Measurements from ENCODE around the gene TRIL. TPM values are rescaled to one million over a fixed set of nuclear protein-coding genes. Genes with fewer than 3 reads are reported as not detected.

The TRIL gene
- total RNA-seq, 1 donor from 2014 or later: 15.1 TPM

DNA sequence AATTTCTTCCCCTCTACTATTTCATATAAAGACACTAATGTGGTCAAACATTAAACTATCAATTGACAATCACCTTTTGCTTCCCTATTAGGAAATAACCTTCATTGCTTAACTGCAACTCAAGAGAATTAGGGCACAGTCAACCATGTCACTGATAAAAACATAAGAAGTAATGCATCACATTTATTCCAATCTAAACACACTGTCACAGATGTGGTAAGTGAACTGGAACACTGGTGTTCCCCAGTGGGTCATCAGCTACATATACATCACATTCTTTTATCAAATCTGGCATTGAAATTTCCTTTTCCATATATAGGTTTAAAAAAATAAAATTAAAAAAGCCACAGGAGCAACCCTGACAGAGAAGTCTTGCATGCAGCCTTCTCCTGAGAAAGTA is 3.7 kb downstream of the TRIL start:
- Histone ChIP-seq H3K9ac (ENCODE audit: low read depth in 1 of 3, low read length in 3 of 3) (no peak overlapping the region), H3K4me1 (ENCODE audit: control insufficient read depth in 3 of 3, insufficient read depth in 3 of 3, low read length in 3 of 3) (peaks cover 28 to 32% (median 30%) of the 10 kb centered on the region in 3 donors), H3K9me3 (ENCODE audit: control insufficient read depth in 3 of 3, low read length in 3 of 3) (no peaks in the 10 kb centered on the region), H3K4me3 (ENCODE audit: low read length in 3 of 3) (no peak overlapping the region), H3K27me3 (ENCODE audit: control insufficient read depth in 3 of 3, insufficient read depth in 3 of 3, low read length in 3 of 3) (peaks cover 19 to 45% (median 31%) of the 10 kb centered on the region in 3 donors), H3K27ac (ENCODE audit: low read depth, low read length) (no peak overlapping the region), H3K36me3 (ENCODE audit: control insufficient read depth in 3 of 3, insufficient read depth in 3 of 3, low read length in 3 of 3) (no peaks in the 10 kb centered on the region)

DNA sequence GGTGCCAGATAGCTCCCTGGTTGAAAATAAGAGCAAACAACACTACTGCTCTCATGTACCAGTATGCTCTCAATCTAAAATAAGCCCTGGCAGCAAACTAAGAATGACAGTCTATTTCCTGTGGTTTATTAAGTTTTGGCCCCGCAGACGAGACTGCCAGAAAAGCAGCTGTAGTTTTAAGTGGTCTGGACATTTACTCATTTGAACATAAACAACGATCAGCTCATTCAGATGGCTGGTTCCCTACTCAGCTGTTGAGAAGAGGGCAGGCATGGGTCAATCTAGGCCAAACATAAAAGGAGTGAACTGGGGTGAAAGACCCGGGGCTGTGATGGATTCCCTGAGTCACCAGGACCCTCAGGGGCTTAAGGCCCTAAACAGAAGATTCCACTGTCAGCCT is 4.5 kb downstream of the TRIL start:
- no peaks in the 10 kb centered on the region for H3K36me3 ChIP-seq (ENCODE audit: control insufficient read depth in 3 of 3, insufficient read depth in 3 of 3, low read length in 3 of 3)
- H3K4me3 ChIP-seq (ENCODE audit: low read length in 3 of 3): no peak overlapping the region
- H3K4me1 ChIP-seq (ENCODE audit: control insufficient read depth in 3 of 3, insufficient read depth in 3 of 3, low read length in 3 of 3): peaks cover 28 to 32% (median 30%) of the 10 kb centered on the region in 3 donors
- no peaks in the 10 kb centered on the region for H3K9me3 ChIP-seq (ENCODE audit: control insufficient read depth in 3 of 3, low read length in 3 of 3)
- H3K27ac ChIP-seq (ENCODE audit: low read depth, low read length): no peak overlapping the region
- H3K27me3 ChIP-seq (ENCODE audit: control insufficient read depth in 3 of 3, insufficient read depth in 3 of 3, low read length in 3 of 3): peaks cover 19 to 41% (median 31%) of the 10 kb centered on the region in 3 donors
- no peak overlapping the region for H3K9ac ChIP-seq (ENCODE audit: low read depth in 1 of 3, low read length in 3 of 3)

DNA sequence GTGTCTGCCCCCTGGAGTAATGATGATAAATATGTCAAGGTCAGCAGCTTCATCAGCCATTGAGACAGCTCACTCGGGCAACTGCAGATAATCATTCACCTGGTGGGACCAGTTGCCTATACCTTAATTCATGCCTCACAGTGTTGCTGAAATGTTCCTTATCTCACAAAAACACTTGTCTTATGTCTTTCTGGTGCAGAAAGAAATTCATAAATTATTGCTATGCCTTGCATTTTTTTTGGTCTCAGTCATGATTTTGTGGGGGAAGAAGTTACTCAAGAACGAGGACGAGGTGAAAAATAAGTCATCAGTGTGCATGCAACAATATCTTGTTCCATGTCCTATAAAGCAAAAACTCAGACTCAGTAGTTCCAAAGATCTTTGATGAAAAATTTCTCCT is 16.0 kb downstream of the TRIL start:
- Histone ChIP-seq H3K36me3 (ENCODE audit: control insufficient read depth in 3 of 3, insufficient read depth in 3 of 3, low read length in 3 of 3) (no peaks in the 10 kb centered on the region), H3K4me1 (ENCODE audit: control insufficient read depth in 3 of 3, insufficient read depth in 3 of 3, low read length in 3 of 3) (peaks cover 10 to 36% (median 18%) of the 10 kb centered on the region in 3 donors), H3K27ac (ENCODE audit: low read depth, low read length) (no peak overlapping the region), H3K9me3 (ENCODE audit: control insufficient read depth in 3 of 3, low read length in 3 of 3) (no peaks in the 10 kb centered on the region), H3K27me3 (ENCODE audit: control insufficient read depth in 3 of 3, insufficient read depth in 3 of 3, low read length in 3 of 3) (no peaks in the 10 kb centered on the region), H3K9ac (ENCODE audit: low read depth in 1 of 3, low read length in 3 of 3) (no peak overlapping the region), H3K4me3 (ENCODE audit: low read length in 3 of 3) (no peak overlapping the region)

DNA sequence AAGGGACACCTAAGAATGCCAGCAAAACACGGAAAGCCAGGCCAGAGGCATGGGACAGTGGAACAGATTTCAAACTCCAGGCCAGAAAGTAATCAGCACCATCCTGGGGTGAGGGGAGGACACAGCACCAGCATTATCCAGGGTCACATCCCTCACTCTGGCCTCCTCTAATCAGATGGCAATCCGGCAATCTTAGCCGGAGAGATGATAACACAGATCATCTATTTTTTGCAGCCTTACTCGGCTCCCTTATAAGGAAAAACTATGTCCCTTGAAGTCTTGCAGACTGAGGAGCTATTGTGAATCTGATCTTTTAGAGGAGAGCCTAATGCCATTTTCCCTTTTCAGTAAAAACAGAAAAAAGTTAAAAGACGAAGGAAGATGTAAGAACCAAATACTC is 16.5 kb downstream of the TRIL start:
- no peaks in the 10 kb centered on the region for H3K9me3 ChIP-seq (ENCODE audit: control insufficient read depth in 3 of 3, low read length in 3 of 3)
- H3K9ac ChIP-seq (ENCODE audit: low read depth in 1 of 3, low read length in 3 of 3): no peak overlapping the region
- H3K27ac ChIP-seq (ENCODE audit: low read depth, low read length): no peak overlapping the region
- H3K4me3 ChIP-seq (ENCODE audit: low read length in 3 of 3): no peak overlapping the region
- no peaks in the 10 kb centered on the region for H3K27me3 ChIP-seq (ENCODE audit: control insufficient read depth in 3 of 3, insufficient read depth in 3 of 3, low read length in 3 of 3)
- H3K36me3 ChIP-seq (ENCODE audit: control insufficient read depth in 3 of 3, insufficient read depth in 3 of 3, low read length in 3 of 3): no peaks in the 10 kb centered on the region
- H3K4me1 ChIP-seq (ENCODE audit: control insufficient read depth in 3 of 3, insufficient read depth in 3 of 3, low read length in 3 of 3): peaks cover 10 to 36% (median 18%) of the 10 kb centered on the region in 3 donors

DNA sequence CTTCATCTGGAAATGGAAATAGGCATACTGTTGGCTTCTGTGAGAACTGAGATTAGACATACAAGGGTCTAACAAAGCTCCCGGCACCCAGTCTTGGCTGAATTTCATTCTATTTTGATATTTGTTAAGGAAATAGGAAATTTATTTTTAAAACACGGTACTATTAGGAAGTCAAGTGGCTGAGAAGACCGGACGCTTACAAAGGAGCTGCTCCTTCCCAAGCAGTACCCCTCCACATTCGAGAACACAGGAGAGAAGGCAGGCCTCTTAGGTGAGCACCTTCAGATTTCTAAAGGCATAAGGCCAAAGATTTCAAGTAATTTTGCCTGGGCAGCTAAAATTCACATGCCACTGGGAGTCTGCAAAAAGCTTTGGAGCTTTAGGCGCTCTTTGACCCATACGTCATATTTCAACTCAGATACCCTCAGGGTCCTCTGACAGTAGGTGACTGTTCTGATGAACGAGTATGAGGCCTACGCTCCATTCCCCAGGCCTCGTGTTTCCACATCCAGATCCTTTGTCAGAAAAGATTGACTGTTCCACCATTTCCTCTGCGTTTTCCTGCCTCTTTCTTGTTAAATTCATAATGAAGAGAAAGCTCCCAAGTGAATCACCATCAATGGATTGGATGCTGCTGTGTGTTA is 17.3 kb downstream of the TRIL start:
- peaks cover 10 to 36% (median 18%) of the 10 kb centered on the region in 3 donors for H3K4me1 ChIP-seq (ENCODE audit: control insufficient read depth in 3 of 3, insufficient read depth in 3 of 3, low read length in 3 of 3)
- H3K9ac ChIP-seq (ENCODE audit: low read depth in 1 of 3, low read length in 3 of 3): no peak overlapping the region
- H3K9me3 ChIP-seq (ENCODE audit: control insufficient read depth in 3 of 3, low read length in 3 of 3): no peaks in the 10 kb centered on the region
- H3K4me3 ChIP-seq (ENCODE audit: low read length in 3 of 3): no peak overlapping the region
- no peaks in the 10 kb centered on the region for H3K27me3 ChIP-seq (ENCODE audit: control insufficient read depth in 3 of 3, insufficient read depth in 3 of 3, low read length in 3 of 3)
- no peak overlapping the region for H3K27ac ChIP-seq (ENCODE audit: low read depth, low read length)
- H3K36me3 ChIP-seq (ENCODE audit: control insufficient read depth in 3 of 3, insufficient read depth in 3 of 3, low read length in 3 of 3): no peaks in the 10 kb centered on the region

- Histone ChIP-seq H3K27me3 (ENCODE audit: control insufficient read depth in 3 of 3, insufficient read depth in 3 of 3, low read length in 3 of 3) (peaks cover 0 to 5% (median 0%) of the 10 kb centered on the region in 3 donors), H3K9me3 (ENCODE audit: control insufficient read depth in 3 of 3, low read length in 3 of 3) (no peaks in the 10 kb centered on the region), H3K36me3 (ENCODE audit: control insufficient read depth in 3 of 3, insufficient read depth in 3 of 3, low read length in 3 of 3) (no peaks in the 10 kb centered on the region), H3K4me1 (ENCODE audit: control insufficient read depth in 3 of 3, insufficient read depth in 3 of 3, low read length in 3 of 3) (peaks cover 10 to 36% (median 18%) of the 10 kb centered on the region in 3 donors), H3K9ac (ENCODE audit: low read depth in 1 of 3, low read length in 3 of 3) (no peak overlapping the region), H3K27ac (ENCODE audit: low read depth, low read length) (no peak overlapping the region), H3K4me3 (ENCODE audit: low read length in 3 of 3) (peak overlapping the region in 1 of 3 donors; percentile 23)
Measured at GRCh38 chr7:28939844-28940544, 18.1 kb downstream of the TRIL start.

DNA sequence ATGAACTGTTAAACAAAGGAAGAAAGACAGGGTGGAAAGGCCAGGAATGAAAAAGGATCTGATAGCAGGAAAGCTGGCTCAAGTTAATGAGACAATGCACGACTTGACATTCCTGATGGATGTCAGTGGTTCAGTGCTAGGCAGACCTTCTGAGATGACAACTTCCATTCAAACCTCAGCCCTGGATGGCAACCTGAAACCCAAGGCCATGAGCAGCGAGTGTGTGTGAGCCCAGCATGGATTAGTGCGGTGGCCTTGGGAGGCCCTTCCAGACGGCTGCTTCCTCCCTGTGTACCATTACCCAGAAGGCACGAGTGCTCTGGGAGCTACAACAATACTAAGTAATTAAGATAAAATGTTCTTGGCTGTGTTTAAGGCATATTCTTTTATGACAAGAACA is 18.8 kb downstream of the TRIL start:
- H3K9me3 ChIP-seq (ENCODE audit: control insufficient read depth in 3 of 3, low read length in 3 of 3): no peaks in the 10 kb centered on the region
- H3K27me3 ChIP-seq (ENCODE audit: control insufficient read depth in 3 of 3, insufficient read depth in 3 of 3, low read length in 3 of 3): peaks cover 0 to 7% (median 0%) of the 10 kb centered on the region in 3 donors
- H3K4me1 ChIP-seq (ENCODE audit: control insufficient read depth in 3 of 3, insufficient read depth in 3 of 3, low read length in 3 of 3): peaks cover 10 to 36% (median 18%) of the 10 kb centered on the region in 3 donors
- H3K4me3 ChIP-seq (ENCODE audit: low read length in 3 of 3): no peak overlapping the region
- H3K36me3 ChIP-seq (ENCODE audit: control insufficient read depth in 3 of 3, insufficient read depth in 3 of 3, low read length in 3 of 3): no peaks in the 10 kb centered on the region
- H3K9ac ChIP-seq (ENCODE audit: low read depth in 1 of 3, low read length in 3 of 3): no peak overlapping the region
- H3K27ac ChIP-seq (ENCODE audit: low read depth, low read length): no peak overlapping the region

GRCh38 chr7:28937619-28938018 is 20.5 kb downstream of the TRIL start:
- peak overlapping the region in 1 of 3 donors; percentile 25 for H3K9ac ChIP-seq (ENCODE audit: low read depth in 1 of 3, low read length in 3 of 3)
- H3K27me3 ChIP-seq (ENCODE audit: control insufficient read depth in 3 of 3, insufficient read depth in 3 of 3, low read length in 3 of 3): peaks cover 0 to 7% (median 0%) of the 10 kb centered on the region in 3 donors
- no peak overlapping the region for H3K27ac ChIP-seq (ENCODE audit: low read depth, low read length)
- H3K4me1 ChIP-seq (ENCODE audit: control insufficient read depth in 3 of 3, insufficient read depth in 3 of 3, low read length in 3 of 3): peaks cover 16 to 41% (median 24%) of the 10 kb centered on the region in 3 donors
- H3K9me3 ChIP-seq (ENCODE audit: control insufficient read depth in 3 of 3, low read length in 3 of 3): no peaks in the 10 kb centered on the region
- H3K36me3 ChIP-seq (ENCODE audit: control insufficient read depth in 3 of 3, insufficient read depth in 3 of 3, low read length in 3 of 3): no peaks in the 10 kb centered on the region
- no peak overlapping the region for H3K4me3 ChIP-seq (ENCODE audit: low read length in 3 of 3)

DNA sequence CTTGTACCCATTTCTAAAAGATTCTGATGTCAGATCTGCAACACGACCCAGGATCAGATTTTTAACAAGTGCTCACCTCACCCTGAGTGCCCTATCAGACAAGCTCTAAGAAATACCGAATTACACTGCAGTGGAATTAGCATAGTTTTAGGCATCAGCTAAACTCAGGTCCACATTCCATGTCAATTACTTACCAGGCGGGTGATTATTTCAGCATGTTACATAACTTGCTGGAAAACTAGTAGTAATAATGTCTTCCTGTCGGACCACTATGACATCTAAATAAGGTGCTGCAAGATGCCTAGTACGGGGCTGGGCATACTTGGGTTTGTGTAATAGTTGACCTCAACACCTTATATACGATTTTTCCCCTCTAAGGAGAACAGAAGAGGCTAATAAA is 21.0 kb downstream of the TRIL start:
- H3K36me3 ChIP-seq (ENCODE audit: control insufficient read depth in 3 of 3, insufficient read depth in 3 of 3, low read length in 3 of 3): no peaks in the 10 kb centered on the region
- H3K4me1 ChIP-seq (ENCODE audit: control insufficient read depth in 3 of 3, insufficient read depth in 3 of 3, low read length in 3 of 3): peaks cover 16 to 41% (median 24%) of the 10 kb centered on the region in 3 donors
- H3K9me3 ChIP-seq (ENCODE audit: control insufficient read depth in 3 of 3, low read length in 3 of 3): no peaks in the 10 kb centered on the region
- H3K27me3 ChIP-seq (ENCODE audit: control insufficient read depth in 3 of 3, insufficient read depth in 3 of 3, low read length in 3 of 3): peaks cover 0 to 7% (median 0%) of the 10 kb centered on the region in 3 donors
- no peak overlapping the region for H3K4me3 ChIP-seq (ENCODE audit: low read length in 3 of 3)
- no peak overlapping the region for H3K9ac ChIP-seq (ENCODE audit: low read depth in 1 of 3, low read length in 3 of 3)
- H3K27ac ChIP-seq (ENCODE audit: low read depth, low read length): no peak overlapping the region

- Histone ChIP-seq H3K4me3 (ENCODE audit: low read length in 3 of 3) (peak overlapping the region in 2 of 3 donors; percentile 6 to 11), H3K27ac (ENCODE audit: low read depth, low read length) (no peak overlapping the region), H3K9ac (ENCODE audit: low read depth in 1 of 3, low read length in 3 of 3) (no peak overlapping the region), H3K27me3 (ENCODE audit: control insufficient read depth in 3 of 3, insufficient read depth in 3 of 3, low read length in 3 of 3) (peaks cover 0 to 9% (median 0%) of the 10 kb centered on the region in 3 donors), H3K4me1 (ENCODE audit: control insufficient read depth in 3 of 3, insufficient read depth in 3 of 3, low read length in 3 of 3) (peaks cover 9 to 19% (median 10%) of the 10 kb centered on the region in 3 donors), H3K9me3 (ENCODE audit: control insufficient read depth in 3 of 3, low read length in 3 of 3) (no peaks in the 10 kb centered on the region), H3K36me3 (ENCODE audit: control insufficient read depth in 3 of 3, insufficient read depth in 3 of 3, low read length in 3 of 3) (no peaks in the 10 kb centered on the region)
Measured at GRCh38 chr7:28933846-28934320, 24.2 kb downstream of the TRIL start.
